GM12878 (cell line): ENCODE measurements around the gene ZNF600. TPM values are rescaled to one million over a fixed set of nuclear protein-coding genes. Genes with fewer than 3 reads are reported as not detected.
"Not testable (repeated sequence)": the region's sequence is repeated elsewhere in the genome, so short reads cannot be mapped to it uniquely, and the experiment has no call there.

Source experiments
- ATAC-seq: fragments of 200-7000 bp; cut with Tn5 transposase; 3 replicates; pipeline ENCODE4 v1.9.1; 2020; ENCODE audit warnings: mild to moderate bottlenecking, moderate library complexity
- BruUV-seq: library from RNA; stranded (reverse); fragments of 400-500 nt; replicated peaks from 2 replicates; lab custom pipeline; 2021; lab: Mats Ljungman, UMichigan
- CTCF ChIA-PET: fragments of 300-600 bp; sonication (Branson Sonifier 250); formaldehyde crosslinking; extraction: SDS; loops from one replicate; lab custom pipeline; 2021; ENCODE audit warnings: inconsistent platforms; lab: Yijun Ruan, JAX
- POLR2A ChIA-PET: fragments of 350-600 bp; formaldehyde crosslinking; extraction: SDS; loops from one replicate; lab custom pipeline; 2021; ENCODE audit warnings: inconsistent platforms; lab: Charles Lee
- RAD21 ChIA-PET: fragments of 300-600 bp; sonication (Branson Sonifier 250); formaldehyde crosslinking; loops from one replicate; lab custom pipeline; 2023; ENCODE audit warnings: antibody characterized with exemption; ENCODE audit not compliant: unreplicated experiment; lab: Charles Lee
- SMC1A ChIA-PET: fragments of 300-600 bp; sonication (Branson Sonifier 250); formaldehyde crosslinking; loops from one replicate; lab custom pipeline; 2023; ENCODE audit not compliant: unreplicated experiment, uncharacterized antibody; lab: Charles Lee
- DNase-seq: peaks from one replicate; pipeline ENCODE4 v3.0.0-alpha.2; 2011; ENCODE audit warnings: low read depth, low spot score
- FAIRE-seq: peaks from 3 replicates; lab custom pipeline; 2011; peaks lifted over from hg19 to GRCh38; lab: Jason Lieb, UNC
- H2AFZ ChIP-seq: 2 replicates; pipeline ENCODE4 v1.6.0; 2011; ENCODE audit warnings: low read depth, low read length, control low read depth; ENCODE audit not compliant: control insufficient read depth
- H3K27ac ChIP-seq: 2 replicates; pipeline ENCODE4 v1.5.1; 2011; ENCODE audit warnings: control low read depth; ENCODE audit not compliant: control insufficient read depth, insufficient read depth
- H3K27me3 ChIP-seq, 2 experiments: replicated peaks in 1 of 2; 2 replicates each; pipeline versions ENCODE4 v1.6.0 to v1.6.1; 2011; ENCODE audit warnings: low read length in 1 of 2; ENCODE audit not compliant: control insufficient read depth in 2 of 2, insufficient read depth in 2 of 2
- H3K36me3 ChIP-seq, 2 experiments: 2 replicates each; pipeline ENCODE4 v1.5.1; 2011; ENCODE audit warnings: low read length in 1 of 2; ENCODE audit not compliant: control insufficient read depth in 2 of 2, insufficient read depth in 2 of 2
- H3K4me1 ChIP-seq: 2 replicates; pipeline ENCODE4 v1.6.1; 2011; ENCODE audit warnings: mild to moderate bottlenecking, low read length, moderate library complexity, mixed read lengths; ENCODE audit not compliant: control insufficient read depth, insufficient read depth
- H3K4me2 ChIP-seq: 2 replicates; pipeline ENCODE4 v1.6.0; 2011; ENCODE audit warnings: control low read depth; ENCODE audit not compliant: control insufficient read depth, insufficient read depth
- H3K4me3 ChIP-seq: fragments of 200-600 bp; sonication (generic); 2 replicates; pipeline ENCODE4 v1.5.1; 2016
- H3K79me2 ChIP-seq: 2 replicates; pipeline ENCODE4 v1.6.0; 2011; ENCODE audit warnings: low read length; ENCODE audit not compliant: control insufficient read depth, insufficient read depth
- H3K9ac ChIP-seq: 2 replicates; pipeline ENCODE4 v1.8.0; 2011; ENCODE audit warnings: low read length, control low read depth, mixed read lengths; ENCODE audit not compliant: control insufficient read depth, insufficient read depth
- H3K9me3 ChIP-seq: replicated peaks from 3 replicates; pipeline ENCODE4 v1.5.1; 2011; ENCODE audit warnings: mild to moderate bottlenecking, low read length; ENCODE audit not compliant: control insufficient read depth, insufficient read depth
- H4K20me1 ChIP-seq: 2 replicates; pipeline ENCODE4 v1.6.0; 2011; ENCODE audit not compliant: control insufficient read depth, insufficient read depth
- FOXK2 ChIP-seq: fragments of 450-650 bp; IDR thresholded peaks from 2 replicates; pipeline ENCODE4 v1.6.1; 2017; ENCODE audit warnings: mild to moderate bottlenecking, moderate library complexity
- MAX ChIP-seq: IDR thresholded peaks from 2 replicates; pipeline ENCODE4 v1.6.1; 2012; ENCODE audit warnings: low read depth, low read length, improper control_type of control experiment
- SMAD5 ChIP-seq: IDR thresholded peaks from 2 replicates; pipeline ENCODE4 v1.6.1; 2016; ENCODE audit warnings: antibody characterized with exemption, low read depth
- ZNF687 ChIP-seq: fragments of 450-650 bp; IDR thresholded peaks from 2 replicates; pipeline ENCODE4 v1.6.1; 2017; ENCODE audit warnings: mild to moderate bottlenecking, moderate library complexity
- WGBS: methylation state at CpG from one replicate; pipeline ENCODE4 v1.1.6; 2016; ENCODE audit warnings: low lambda C conversion rate; ENCODE audit not compliant: insufficient replicate concordance, insufficient coverage; ENCODE audit errors: missing lambda C conversion rate; 5-methylcytosine and 5-hydroxymethylcytosine counted together
- in situ Hi-C: fragments of 300-500 bp; cut with MboI; formaldehyde crosslinking; loops from 9 replicates; pipeline ENCODE4 v1.14.3; 2018; ENCODE audit warnings: mixed read lengths
- intact Hi-C: fragments of 100-400 bp; cut with micrococcal nuclease; formaldehyde crosslinking; loops from one replicate; pipeline ENCODE4 v1.14.2; 2022; ENCODE audit not compliant: unreplicated experiment
- polyA plus RNA-seq, 11 experiments: library from polyadenylated mRNA; depleted of rRNA in 4 of 11; unstranded in 6 of 11; stranded (reverse) in 5 of 11; fragments of >200 nt; fragmentation: Nextera tagmentation in 4 of 11; fragmentation: Illumina TruSeq in 1 of 11; extraction: Ambion mirVana in 4 of 11; extraction: Trizol in 1 of 11; gene quantifications; 1 replicate in 1 of 11; 2 replicates in 10 of 11; pipeline versions ENCODE4 v1.2.1 to v1.2.3, GENCODE V29; 2011 to 2016; ENCODE audit warnings: inconsistent platforms in 2 of 11, missing spikeins in 2 of 11, low read depth in 1 of 11
- total RNA-seq, 4 experiments: library from RNA; depleted of rRNA in 3 of 4; stranded (reverse); fragments of >200 nt in 3 of 4; fragmentation: Illumina TruSeq in 1 of 4; extraction: Trizol in 1 of 4; gene quantifications; 2 replicates each; pipeline versions ENCODE4 v1.2.1 to v1.2.3, GENCODE V29; 2013 to 2021

Gene ZNF600
- total and polyA plus RNA-seq, 10 of the 15 experiments (the other 5 are each of a cell fraction or from before 2014, with no cell fraction given), result 9.5 to 25.6 (median 11.9) TPM

GRCh38 chr19:52786464-52787354 lies at the start of gene ZNF600 (continued):
- TF ChIP-seq ZNF687, result 0 out of 2 replicates have a peak, but pooled peaks have one; percentile 26
- TF ChIP-seq SMAD5, result 0 out of 2 replicates have a peak, but pooled peaks have one; percentile 31
- peak; percentile 41; the same call in 1 of the 2 replicates for TF ChIP-seq MAX
- TF ChIP-seq FOXK2, result peak; percentile 63; the same call in 1 of the 2 replicates
- TF ChIP-seq, all 136 proteins: peak for 17; not testable (repeated sequence) for 119

- H3K36me3 ChIP-seq, in situ Hi-C loops, H3K4me1 ChIP-seq, H3K9ac ChIP-seq, CTCF ChIA-PET, H3K27me3 ChIP-seq, ATAC-seq, H3K79me2 ChIP-seq, H3K4me2 ChIP-seq, H3K4me3 ChIP-seq, H2AFZ ChIP-seq, BruUV-seq, H4K20me1 ChIP-seq, SMC1A ChIA-PET, intact Hi-C loops, H3K27ac ChIP-seq, RAD21 ChIA-PET, POLR2A ChIA-PET, DNase-seq, FAIRE-seq: not testable (repeated sequence)
- WGBS, result 46% methylated on average over 1 of the region's 1 CpG
- H3K9me3 ChIP-seq, result peaks cover 10% of the 10 kb centered on the region; the same call in 2 of the 3 replicates
Measured at GRCh38 chr19:52834289-52834688, 47.7 kb upstream of the ZNF600 start.

GRCh38 chr19:52833541-52833940 lies 47.0 kb upstream of the ZNF600 start:
- H3K27ac ChIP-seq, CTCF ChIA-PET, ATAC-seq, RAD21 ChIA-PET, H3K79me2 ChIP-seq, intact Hi-C loops, H3K36me3 ChIP-seq, H3K4me3 ChIP-seq, H3K4me2 ChIP-seq, FAIRE-seq, H2AFZ ChIP-seq, DNase-seq, POLR2A ChIA-PET, H3K4me1 ChIP-seq, H3K27me3 ChIP-seq, H3K9ac ChIP-seq, H4K20me1 ChIP-seq, in situ Hi-C loops, BruUV-seq, H3K9me3 ChIP-seq: not testable (repeated sequence)
- SMC1A ChIA-PET, result interaction anchor here (0.5 kb wide), 1 partner anchor 107 kb away, joined by 3 read pairs; no protein-coding TSS in a partner anchor
- WGBS, result 28% methylated on average over 5 of the region's 5 CpGs
